Natural killer cell (primary cell): ENCODE measurements around the gene CERS5. TPM values are rescaled to one million over a fixed set of nuclear protein-coding genes. Genes with fewer than 3 reads are reported as not detected.

ENCODE experiments used
- ATAC-seq, 3 donors: fragments of 150-1000 bp in 2 of 3; fragments of 200-7000 bp in 1 of 3; cut with Tn5 transposase; 1 replicate in 1 of 3; 2 replicates in 2 of 3; pipeline ENCODE4 v1.10.0; 2021; ENCODE audit warnings: mild to moderate bottlenecking in 2 of 3, moderate library complexity in 2 of 3
- DNase-seq, 2 donors: peaks; one replicate each; pipeline versions ENCODE4 v3.0.0 to v3.0.0-alpha.2; 2013 to 2021; ENCODE audit warnings: mixed read lengths in 1 of 2
- H3K27ac ChIP-seq: one replicate; pipeline ENCODE4 v1.5.1; 2013; ENCODE audit warnings: mild to moderate bottlenecking, low read length
- H3K27me3 ChIP-seq: one replicate; pipeline ENCODE4 v1.6.1; 2013; ENCODE audit warnings: low read length; ENCODE audit not compliant: control insufficient read depth, insufficient read depth
- H3K36me3 ChIP-seq: one replicate; pipeline ENCODE4 v1.6.1; 2013; ENCODE audit warnings: low read length; ENCODE audit not compliant: control insufficient read depth, insufficient read depth
- H3K4me1 ChIP-seq: one replicate; pipeline ENCODE4 v1.6.1; 2013; ENCODE audit warnings: low read length; ENCODE audit not compliant: control insufficient read depth, insufficient read depth
- H3K4me3 ChIP-seq: one replicate; pipeline ENCODE4 v1.5.1; 2013; ENCODE audit warnings: low read length
- H3K9me3 ChIP-seq: one replicate; pipeline ENCODE4 v1.6.1; 2013; ENCODE audit warnings: low read length; ENCODE audit not compliant: control insufficient read depth, insufficient read depth
- H3K27ac Mint-ChIP-seq, 2 donors: one replicate each; pipeline ENCODE4 v1.8.0; 2022; ENCODE audit warnings: mild to moderate bottlenecking in 2 of 2, mixed read lengths in 2 of 2, moderate library complexity in 1 of 2
- H3K27me3 Mint-ChIP-seq, 2 donors: one replicate each; pipeline ENCODE4 v1.8.0; 2022; ENCODE audit warnings: low read depth in 2 of 2, mixed read lengths in 2 of 2
- H3K36me3 Mint-ChIP-seq: one replicate; pipeline ENCODE4 v1.8.0; 2022; ENCODE audit warnings: mixed read lengths
- H3K4me1 Mint-ChIP-seq, 2 donors: one replicate each; pipeline ENCODE4 v1.8.0; 2022; ENCODE audit warnings: mixed read lengths in 2 of 2
- H3K4me3 Mint-ChIP-seq: one replicate; pipeline ENCODE4 v1.8.0; 2022; ENCODE audit warnings: mild to moderate bottlenecking, moderate library complexity, mixed read lengths
- H3K9me3 Mint-ChIP-seq, 2 donors: one replicate each; pipeline ENCODE4 v1.8.0; 2022; ENCODE audit warnings: mixed read lengths in 2 of 2
- CTCF ChIP-seq: fragments of 200-600 bp; IDR thresholded peaks from one replicate; pipeline ENCODE4 v1.8.0; 2022; ENCODE audit warnings: antibody characterized with exemption
- WGBS: methylation state at CpG from one replicate; pipeline ENCODE4 v1.1.7; 2013; ENCODE audit warnings: missing lambda C conversion rate; ENCODE audit not compliant: insufficient coverage; 5-methylcytosine and 5-hydroxymethylcytosine counted together
- intact Hi-C: fragments of 100-400 bp; cut with micrococcal nuclease; formaldehyde crosslinking; loops from one replicate; pipeline ENCODE4 v1.14.2; 2022
- total RNA-seq, 4 donors: library from RNA; stranded (reverse); fragments of 120-200 nt in 1 of 4; gene quantifications; one replicate each; pipeline versions ENCODE4 v1.2.3 to v1.2.4, GENCODE V29; 2013 to 2022

Gene CERS5
- total RNA-seq, 3 donors from 2014 or later (not counting 1 experiment from before 2014, with no cell fraction given) = 69.9 to 81.2 (median 75.8) TPM

GRCh38 chr12:50196537-50196936, 29.4 kb upstream of the CERS5 start:
- Histone ChIP-seq H3K4me3 (no peak overlapping the region), H3K9me3 (no peaks in the 10 kb centered on the region), H3K4me1 (no peaks in the 10 kb centered on the region), H3K36me3 (peaks cover 25% of the 10 kb centered on the region), H3K27ac (no peak overlapping the region), H3K27me3 (no peaks in the 10 kb centered on the region)
- Mint-ChIP-seq H3K36me3 (peaks cover 5% of the 10 kb centered on the region), H3K27ac (no peak overlapping the region), H3K27me3 (no peaks in the 10 kb centered on the region), H3K9me3 (no peaks in the 10 kb centered on the region), H3K4me3 (no peak overlapping the region), H3K4me1 (no peaks in the 10 kb centered on the region)
- no peak for ATAC-seq
- WGBS = 81% methylated on average over 2 of the region's 4 CpGs
- intact Hi-C loops = no loop called here
- DNase-seq = no peak
- TF ChIP-seq CTCF = no peak

GRCh38 chr12:50195832-50196231, 28.7 kb upstream of the CERS5 start:
- DNase-seq (no peak), ATAC-seq (no peak)
- H3K4me3 Mint-ChIP-seq = no peak overlapping the region
- peaks cover 24% of the 10 kb centered on the region for H3K36me3 ChIP-seq
- H3K27ac ChIP-seq = no peak overlapping the region
- H3K9me3 Mint-ChIP-seq = no peaks in the 10 kb centered on the region
- H3K9me3 ChIP-seq = no peaks in the 10 kb centered on the region
- no peaks in the 10 kb centered on the region for H3K27me3 Mint-ChIP-seq
- 100% methylated on average over 4 of the region's 4 CpGs for WGBS
- no peak overlapping the region for H3K27ac Mint-ChIP-seq
- H3K4me1 Mint-ChIP-seq = no peaks in the 10 kb centered on the region
- peaks cover 3% of the 10 kb centered on the region for H3K4me1 ChIP-seq
- no peak overlapping the region for H3K4me3 ChIP-seq
- intact Hi-C loops = no loop called here
- TF ChIP-seq CTCF = no peak
- peaks cover 5% of the 10 kb centered on the region for H3K36me3 Mint-ChIP-seq
- no peaks in the 10 kb centered on the region for H3K27me3 ChIP-seq

- Mint-ChIP-seq H3K36me3 (no peaks in the 10 kb centered on the region), H3K4me1 (peaks cover 0 to 5% of the 10 kb centered on the region in 2 donors), H3K27me3 (no peaks in the 10 kb centered on the region), H3K27ac (no peak overlapping the region), H3K9me3 (no peaks in the 10 kb centered on the region), H3K4me3 (no peak overlapping the region)
- ATAC-seq (no peak), DNase-seq (no peak)
- peaks cover 3% of the 10 kb centered on the region for H3K4me1 ChIP-seq
- H3K9me3 ChIP-seq = no peaks in the 10 kb centered on the region
- TF ChIP-seq CTCF = no peak
- no peak overlapping the region for H3K4me3 ChIP-seq
- WGBS = 89% methylated on average over 5 of the region's 5 CpGs
- intact Hi-C loops = no loop called here
- H3K27ac ChIP-seq = no peak overlapping the region
- H3K27me3 ChIP-seq = no peaks in the 10 kb centered on the region
- peaks cover 10% of the 10 kb centered on the region for H3K36me3 ChIP-seq
These were observed 25.7 kb upstream of the CERS5 start for GRCh38 chr12:50192908-50193307.

- intact Hi-C loops = no loop called here
- Mint-ChIP-seq H3K4me1 (peaks cover 0 to 5% of the 10 kb centered on the region in 2 donors), H3K9me3 (no peaks in the 10 kb centered on the region), H3K27me3 (no peaks in the 10 kb centered on the region), H3K27ac (no peak overlapping the region), H3K36me3 (no peaks in the 10 kb centered on the region), H3K4me3 (no peak overlapping the region)
- H3K9me3 ChIP-seq = no peaks in the 10 kb centered on the region
- WGBS = 100% methylated on average over 4 of the region's 4 CpGs
- no peaks in the 10 kb centered on the region for H3K27me3 ChIP-seq
- DNase-seq (no peak), ATAC-seq (no peak)
- no peak for TF ChIP-seq CTCF
- H3K27ac ChIP-seq = no peak overlapping the region
- H3K4me1 ChIP-seq = peaks cover 3% of the 10 kb centered on the region
- no peak overlapping the region for H3K4me3 ChIP-seq
- H3K36me3 ChIP-seq = peaks cover 7% of the 10 kb centered on the region
These were observed 25.1 kb upstream of the CERS5 start for GRCh38 chr12:50192236-50192635.
